SU-DHL-6 (cell line): ENCODE data around the gene YTHDF1.

Experiments
- H2AFZ ChIP-seq: fragments of 200-600 bp; sonication (generic); 2 replicates; pipeline ENCODE4 v1.6.1; 2014; ENCODE audit warnings: low read depth, mild to moderate bottlenecking, moderate library complexity, mixed read lengths, antibody characterized with exemption, low read length; ENCODE audit not compliant: severe bottlenecking
- H3F3A ChIP-seq: fragments of 200-600 bp; shearing (Covaris generic); 2 replicates; pipeline ENCODE4 v1.6.0; 2016; ENCODE audit warnings: antibody characterized with exemption, mild to moderate bottlenecking; ENCODE audit not compliant: insufficient read depth
- H3K27ac ChIP-seq: fragments of 200-600 bp; sonication (generic); 2 replicates; pipeline ENCODE4 v1.5.1; 2016; ENCODE audit warnings: low read depth, mild to moderate bottlenecking, low read length, moderate library complexity, mixed read lengths
- H3K27me3 ChIP-seq: fragments of 200-600 bp; sonication (generic), shearing (Covaris generic); 2 replicates; pipeline ENCODE4 v1.6.0; 2014; ENCODE audit warnings: mild to moderate bottlenecking, low read length
- H3K36me3 ChIP-seq: fragments of 200-600 bp; sonication (generic); 2 replicates; pipeline ENCODE4 v1.6.1; 2014; ENCODE audit warnings: mild to moderate bottlenecking, low read length, mixed read lengths
- H3K4me2 ChIP-seq: fragments of 300-600, 200-600 bp; shearing (Covaris generic), sonication (generic); 2 replicates; pipeline ENCODE4 v1.6.0; 2014; ENCODE audit warnings: low read length, low read depth, mild to moderate bottlenecking; ENCODE audit not compliant: poor library complexity, severe bottlenecking
- H3K4me3 ChIP-seq: fragments of 200-600 bp; sonication (generic); 2 replicates; pipeline ENCODE4 v1.5.1; 2014; ENCODE audit warnings: antibody characterized with exemption, low read length, mild to moderate bottlenecking, mixed read lengths; ENCODE audit not compliant: insufficient read depth, poor library complexity, severe bottlenecking
- H3K79me2 ChIP-seq: fragments of 200-600 bp; sonication (generic); 2 replicates; pipeline ENCODE4 v1.6.1; 2014; ENCODE audit warnings: mild to moderate bottlenecking, low read length, moderate library complexity; ENCODE audit not compliant: insufficient read depth
- H3K9ac ChIP-seq: fragments of 200-600 bp; sonication (generic); 2 replicates; pipeline ENCODE4 v1.7.0; 2014; ENCODE audit warnings: mild to moderate bottlenecking, low read length
- H3K9me2 ChIP-seq: fragments of 200-600 bp; sonication (generic); replicated peaks from 2 replicates; pipeline ENCODE4 v1.6.1; 2014; ENCODE audit warnings: low read length; ENCODE audit not compliant: insufficient read depth
- H3K9me3 ChIP-seq: fragments of 200-600 bp; sonication (generic); 2 replicates; pipeline ENCODE4 v1.6.1; 2014; ENCODE audit warnings: low read length, mixed read lengths; ENCODE audit not compliant: insufficient read depth
- H4K20me1 ChIP-seq: fragments of 200-600 bp; sonication (generic); 2 replicates; pipeline ENCODE4 v1.6.1; 2014; ENCODE audit warnings: low read depth, mild to moderate bottlenecking, antibody characterized with exemption, low read length, moderate library complexity, mixed read lengths
- CTCF ChIP-seq: fragments of 200-600 bp; sonication (generic); IDR thresholded peaks from one replicate; pipeline ENCODE4 v1.5.1; 2017; ENCODE audit warnings: antibody characterized with exemption, mild to moderate bottlenecking, low read length, moderate library complexity; ENCODE audit not compliant: insufficient read depth, poor library complexity, severe bottlenecking
- EZH2phosphoT487 ChIP-seq: fragments of 200-600 bp; sonication (generic), shearing (Covaris generic); conservative IDR thresholded peaks from 2 replicates; pipeline ENCODE4 v1.6.1; 2018; ENCODE audit warnings: mild to moderate bottlenecking, antibody characterized with exemption, low read length, moderate library complexity, mixed read lengths

Gene YTHDF1

GRCh38 chr20:63154395-63154794 lies 61.5 kb downstream of the YTHDF1 start:
- H4K20me1 ChIP-seq, result no peaks in the 10 kb centered on the region
- TF ChIP-seq CTCF (no peak), EZH2phosphoT487 (no peak)
- no peaks in the 10 kb centered on the region for H3K79me2 ChIP-seq
- no peak overlapping the region for H2AFZ ChIP-seq
- no peak overlapping the region for H3K9ac ChIP-seq
- no peaks in the 10 kb centered on the region for H3K36me3 ChIP-seq
- H3K4me2 ChIP-seq, result no peak overlapping the region
- no peak overlapping the region for H3K27ac ChIP-seq
- H3K9me3 ChIP-seq, result no peaks in the 10 kb centered on the region
- no peaks in the 10 kb centered on the region for H3F3A ChIP-seq
- H3K27me3 ChIP-seq, result no peaks in the 10 kb centered on the region
- no peak overlapping the region for H3K4me3 ChIP-seq
- no peaks in the 10 kb centered on the region for H3K9me2 ChIP-seq

DNA sequence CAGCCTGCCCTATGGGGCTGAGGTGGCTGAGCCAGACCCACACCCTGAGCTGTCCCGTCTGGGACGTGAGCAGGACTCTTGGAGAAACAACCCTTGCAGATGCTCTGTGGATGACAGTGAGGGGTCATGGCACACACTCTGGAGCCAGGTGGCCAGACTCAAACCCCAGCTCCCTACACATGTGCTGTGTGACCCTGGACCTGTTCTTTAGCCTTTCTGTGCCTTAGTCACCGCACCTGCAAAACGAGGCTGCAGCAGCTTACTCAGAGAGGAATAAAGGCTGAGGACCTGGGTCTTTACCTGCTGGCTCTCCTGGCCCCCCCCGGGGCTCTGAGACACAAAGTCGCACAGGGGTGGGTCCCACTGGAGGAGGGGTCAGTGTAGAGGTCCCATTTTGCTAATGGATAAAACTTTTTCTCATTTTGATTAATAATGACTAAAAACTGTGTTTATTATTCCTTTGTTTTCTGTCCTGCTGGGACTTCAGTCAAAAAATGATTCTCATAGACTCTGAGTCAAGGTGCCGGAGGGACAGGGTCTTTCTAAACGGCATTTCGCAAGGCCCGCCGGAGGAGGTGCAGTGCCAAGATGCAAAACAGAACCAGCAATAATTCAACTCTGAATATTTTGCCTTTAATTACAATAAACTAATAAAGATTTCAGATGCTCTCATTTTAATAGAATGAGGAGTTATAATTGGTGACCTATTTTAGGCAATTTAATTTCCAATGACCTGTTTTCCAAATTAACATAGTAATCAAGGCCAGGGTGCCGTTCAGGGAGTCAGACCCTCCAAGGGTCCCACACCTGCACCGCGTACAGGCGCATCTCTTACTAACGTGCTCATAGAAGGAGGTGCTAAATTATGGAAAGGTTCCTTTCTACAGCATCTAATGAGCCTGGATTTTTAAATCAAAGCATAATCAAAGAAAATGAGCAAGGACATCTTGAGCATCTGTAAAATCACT lies 62.4 kb downstream of the YTHDF1 start:
- Histone ChIP-seq H2AFZ (no peak overlapping the region), H3K4me3 (no peak overlapping the region), H3K9me2 (no peaks in the 10 kb centered on the region), H3K9me3 (no peaks in the 10 kb centered on the region), H3K27me3 (no peaks in the 10 kb centered on the region), H3K9ac (no peak overlapping the region), H3K4me2 (no peak overlapping the region), H4K20me1 (no peaks in the 10 kb centered on the region), H3F3A (no peaks in the 10 kb centered on the region), H3K79me2 (no peaks in the 10 kb centered on the region), H3K27ac (no peak overlapping the region), H3K36me3 (no peaks in the 10 kb centered on the region)
- no peak for TF ChIP-seq CTCF
- no peak for TF ChIP-seq EZH2phosphoT487

DNA sequence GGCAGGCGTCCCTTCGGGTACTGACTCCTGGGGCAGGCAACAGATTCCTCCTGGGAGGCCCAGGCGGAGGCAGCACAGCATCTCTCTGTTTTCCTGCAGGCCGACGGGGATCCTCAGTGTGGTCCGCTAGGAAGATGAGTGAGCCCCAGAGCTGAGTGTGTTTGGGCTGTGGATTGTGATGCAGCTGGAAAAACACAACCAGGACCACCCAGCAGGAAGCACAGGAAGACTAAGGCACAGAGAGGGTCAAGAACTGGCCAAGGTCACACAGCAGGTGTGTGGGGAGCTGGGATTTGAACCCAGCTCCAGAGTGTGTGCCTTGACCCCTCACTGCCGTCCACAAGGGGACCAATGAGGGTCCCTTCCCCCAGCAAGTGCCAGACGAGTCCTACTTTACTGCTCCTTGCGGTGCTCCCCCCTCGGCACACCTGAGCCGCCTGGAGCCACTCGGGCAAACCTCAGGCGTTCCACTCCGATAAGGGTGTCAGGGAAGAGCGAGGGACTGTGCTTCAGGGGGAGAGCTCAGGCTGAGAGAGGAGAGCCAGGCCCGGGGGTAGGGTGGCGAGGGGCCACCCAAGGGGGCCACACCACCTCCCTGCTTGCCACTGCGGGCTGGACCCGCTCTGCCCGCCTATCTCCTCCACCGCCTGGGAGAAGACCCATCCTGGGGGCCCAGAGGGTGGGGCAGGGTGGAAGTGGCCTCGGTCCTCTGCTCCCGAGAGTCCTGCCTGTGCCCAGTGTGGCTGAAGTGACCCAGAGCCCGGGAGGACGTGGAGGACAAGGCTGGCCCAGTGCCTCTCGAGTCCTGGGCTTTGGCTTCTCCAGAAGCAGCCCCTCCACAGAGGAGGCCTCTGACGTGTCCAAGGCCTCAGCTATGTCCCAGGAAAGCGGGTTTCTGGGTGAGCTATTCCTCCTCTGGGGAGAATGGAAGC lies 63.3 kb downstream of the YTHDF1 start:
- Histone ChIP-seq H3K9ac (no peak overlapping the region), H3F3A (no peaks in the 10 kb centered on the region), H3K27ac (no peak overlapping the region)

More for the DNA sequence above, 63.3 kb downstream of the YTHDF1 start:
- H3K9me2 ChIP-seq, result no peaks in the 10 kb centered on the region
- H4K20me1 ChIP-seq, result no peaks in the 10 kb centered on the region
- H3K79me2 ChIP-seq, result no peaks in the 10 kb centered on the region
- no peak overlapping the region for H3K4me3 ChIP-seq
- no peaks in the 10 kb centered on the region for H3K36me3 ChIP-seq
- H3K4me2 ChIP-seq, result no peak overlapping the region
- no peak overlapping the region for H2AFZ ChIP-seq
- H3K27me3 ChIP-seq, result no peaks in the 10 kb centered on the region
- no peak for TF ChIP-seq EZH2phosphoT487
- no peak for TF ChIP-seq CTCF
- no peaks in the 10 kb centered on the region for H3K9me3 ChIP-seq
